Ovary (tissue), 9 donors: ENCODE measurements around the gene GPAM. TPM values are rescaled to one million over a fixed set of nuclear protein-coding genes. Genes with fewer than 3 reads are reported as not detected.

Source experiments
- DNase-seq, 5 donors: peaks; one replicate each; pipeline ENCODE4 v3.0.0-alpha.2; 2019 to 2020
- H3K27ac ChIP-seq, 2 donors: fragments of 200-600 bp; one replicate each; pipeline versions ENCODE4 v1.5.1 to v1.8.0; 2019 to 2022
- H3K27me3 ChIP-seq: fragments of 200-600 bp; one replicate; pipeline ENCODE4 v1.8.0; 2022
- H3K36me3 ChIP-seq: fragments of 200-600 bp; sonication (generic); one replicate; pipeline ENCODE4 v1.5.1; 2019
- H3K4me1 ChIP-seq: one replicate; pipeline ENCODE4 v1.8.1; 2013; ENCODE audit warnings: mild to moderate bottlenecking, moderate library complexity; ENCODE audit not compliant: insufficient read depth
- H3K4me3 ChIP-seq: fragments of 200-600 bp; sonication (generic); one replicate; pipeline ENCODE4 v1.5.1; 2017
- H3K9me3 ChIP-seq, 2 donors: fragments of 200-600 bp in 1 of 2; sonication (generic) in 1 of 2; one replicate each; pipeline versions ENCODE4 v1.5.1 to v1.8.1; 2013 to 2019; ENCODE audit warnings: mild to moderate bottlenecking in 1 of 2, moderate library complexity in 1 of 2
- EP300 ChIP-seq: sonication (generic); formaldehyde crosslinking; IDR thresholded peaks from one replicate; pipeline ENCODE4 v1.6.1; 2017; ENCODE audit warnings: antibody characterized with exemption
- POLR2A ChIP-seq: fragments of 450-650 bp; IDR thresholded peaks from one replicate; pipeline ENCODE4 v1.6.1; 2017; ENCODE audit warnings: antibody characterized with exemption, mild to moderate bottlenecking, moderate library complexity
- WGBS, 3 donors: extraction: QIAGEN DNeasy Blood & Tissue Kit in 1 of 3; methylation state at CpG; one replicate each; pipeline versions ENCODE4 v1.1.5 to v1.1.7; 2013 to 2017; 5-methylcytosine and 5-hydroxymethylcytosine counted together
- intact Hi-C, 4 donors: fragments of 100-400 bp; cut with DNase I; formaldehyde crosslinking; loops; one replicate each; pipeline versions ENCODE4 v1.11.0 to v1.15.1; 2022 to 2023
- polyA plus RNA-seq, 2 donors: library from polyadenylated mRNA; stranded (reverse); fragments of 200-250 nt in 1 of 2; fragments of 350-450 nt in 1 of 2; fragmentation: Illumina TruSeq in 1 of 2; extraction: RNeasy Lipid Tissue Mini Kit (QIAGEN cat#74804) in 1 of 2; gene quantifications; one replicate each; pipeline ENCODE4 v1.2.3, GENCODE V29; 2013 to 2014
- total RNA-seq, 7 donors: library from RNA; depleted of rRNA in 2 of 7; stranded (reverse); fragments of >200 nt in 2 of 7; fragmentation: NEBNext Ultra II Directional in 3 of 7; extraction: Animal tissue kit (Norgen Biotek cat#: 25700) in 3 of 7; gene quantifications; one replicate each; pipeline versions ENCODE4 v1.1.0 to v1.2.4, GENCODE V29; 2016 to 2023
- TF ChIP-seq, protein P1 (sequence below), 3 donors: fragments of 450-650 bp in 2 of 3; fragments of 200-600 bp in 1 of 3; IDR thresholded peaks; one replicate each; pipeline versions ENCODE4 v1.5.1 to v1.8.0; 2016 to 2022; ENCODE audit warnings: antibody characterized with exemption in 3 of 3, mild to moderate bottlenecking in 1 of 3
- donor health status: DM: no; HTN: no; CAD: no; lungs with moderate emphysema.
- donor health status: DM: no; HTN: no; CAD: no.
- donor health status: Bipolar disorder and iron deficiency.
- donor health status: DM: yes; HTN: yes; CAD: no.
- donor health status: DM: no; HTN: no; CAD: no.
- donor health status: DM: yes; HTN: yes; CAD: no.

Gene GPAM
- total and polyA plus RNA-seq, 9 donors = 3.3 to 22.1 (median 8.7) TPM

DNA sequence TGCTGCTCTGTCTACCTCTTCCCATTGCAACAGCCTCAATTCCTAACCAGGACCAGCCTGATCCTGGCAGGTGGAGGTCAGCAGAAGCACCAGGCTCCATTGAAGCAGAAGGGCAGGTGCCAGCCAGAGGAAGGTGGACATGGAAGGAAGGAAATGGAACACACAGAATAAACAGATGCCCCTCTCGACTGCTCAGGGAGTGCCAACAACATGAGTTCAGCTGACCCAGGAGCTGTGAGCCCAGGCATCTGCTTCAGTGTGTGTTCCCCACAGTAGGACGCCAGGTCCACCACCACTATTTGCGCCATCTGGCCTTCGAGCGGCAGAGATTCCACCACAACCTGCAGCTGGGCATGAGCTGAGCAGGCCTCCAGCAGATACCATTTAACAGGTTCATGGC, 56.7 kb downstream of the GPAM start:
- Histone ChIP-seq H3K27ac (no peak overlapping the region), H3K9me3 (no peaks in the 10 kb centered on the region), H3K27me3 (no peaks in the 10 kb centered on the region), H3K36me3 (no peaks in the 10 kb centered on the region), H3K4me3 (no peak overlapping the region), H3K4me1 (no peaks in the 10 kb centered on the region)
- TF ChIP-seq, protein P1, sequence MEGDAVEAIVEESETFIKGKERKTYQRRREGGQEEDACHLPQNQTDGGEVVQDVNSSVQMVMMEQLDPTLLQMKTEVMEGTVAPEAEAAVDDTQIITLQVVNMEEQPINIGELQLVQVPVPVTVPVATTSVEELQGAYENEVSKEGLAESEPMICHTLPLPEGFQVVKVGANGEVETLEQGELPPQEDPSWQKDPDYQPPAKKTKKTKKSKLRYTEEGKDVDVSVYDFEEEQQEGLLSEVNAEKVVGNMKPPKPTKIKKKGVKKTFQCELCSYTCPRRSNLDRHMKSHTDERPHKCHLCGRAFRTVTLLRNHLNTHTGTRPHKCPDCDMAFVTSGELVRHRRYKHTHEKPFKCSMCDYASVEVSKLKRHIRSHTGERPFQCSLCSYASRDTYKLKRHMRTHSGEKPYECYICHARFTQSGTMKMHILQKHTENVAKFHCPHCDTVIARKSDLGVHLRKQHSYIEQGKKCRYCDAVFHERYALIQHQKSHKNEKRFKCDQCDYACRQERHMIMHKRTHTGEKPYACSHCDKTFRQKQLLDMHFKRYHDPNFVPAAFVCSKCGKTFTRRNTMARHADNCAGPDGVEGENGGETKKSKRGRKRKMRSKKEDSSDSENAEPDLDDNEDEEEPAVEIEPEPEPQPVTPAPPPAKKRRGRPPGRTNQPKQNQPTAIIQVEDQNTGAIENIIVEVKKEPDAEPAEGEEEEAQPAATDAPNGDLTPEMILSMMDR (IDR thresholded peaks at IDR 0.05) = no peak
- 94 to 96% (median 95%) methylated on average over 5 of the region's 5 CpGs for WGBS, 3 donors
- intact Hi-C loops = no loop called here
- DNase-seq = no peak

DNA sequence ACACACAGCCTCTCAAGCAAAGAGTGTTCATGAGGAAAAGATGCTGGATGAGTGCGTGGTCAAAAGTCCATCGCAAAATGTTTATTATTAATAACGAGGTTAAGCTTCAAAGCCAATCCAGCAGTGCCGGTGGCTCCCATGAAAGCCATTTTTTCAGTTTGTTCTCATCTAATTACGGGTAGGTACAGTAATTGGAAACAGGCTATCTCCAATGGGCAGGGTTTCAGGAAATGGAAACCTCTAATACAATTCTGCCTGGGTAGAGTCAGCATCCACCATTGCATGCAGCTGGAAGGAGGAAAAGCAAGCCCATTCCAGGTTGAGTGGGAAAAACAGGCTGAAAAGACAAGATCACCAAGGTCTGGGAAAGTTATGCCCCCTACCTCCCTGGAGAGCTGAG, 57.4 kb downstream of the GPAM start:
- Histone ChIP-seq H3K4me1 (no peaks in the 10 kb centered on the region), H3K36me3 (no peaks in the 10 kb centered on the region), H3K27me3 (no peaks in the 10 kb centered on the region), H3K4me3 (no peak overlapping the region), H3K9me3 (no peaks in the 10 kb centered on the region), H3K27ac (no peak overlapping the region)
- intact Hi-C loops = no loop called here
- TF ChIP-seq EP300 = no peak
- TF ChIP-seq, protein P1 (IDR thresholded peaks at IDR 0.05) = no peak
- TF ChIP-seq POLR2A = no peak
- 64 to 83% (median 74%) methylated on average over 5 of the region's 5 CpGs for WGBS, 3 donors
- no peak for DNase-seq

DNA sequence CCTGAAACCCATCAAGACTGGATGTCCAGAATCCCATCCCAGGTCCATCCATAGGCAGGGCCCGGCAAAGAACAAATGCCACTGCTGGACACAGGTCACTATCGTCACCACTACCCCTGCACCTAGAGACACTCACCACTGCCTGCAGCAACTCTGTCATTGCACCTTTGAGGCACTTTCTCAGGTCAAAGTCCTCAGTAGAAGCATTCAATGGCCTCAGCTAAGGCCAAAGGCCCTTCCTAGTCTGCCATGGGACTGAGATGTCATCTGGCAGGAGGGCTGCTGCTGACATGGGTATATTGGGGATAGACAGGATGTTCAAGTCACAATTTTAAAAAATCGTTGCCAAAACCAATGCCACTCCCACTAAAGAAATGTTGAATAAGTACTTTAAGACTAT, 58.7 kb downstream of the GPAM start:
- H3K9me3 ChIP-seq = no peaks in the 10 kb centered on the region
- DNase-seq = no peak
- H3K27ac ChIP-seq = no peak overlapping the region
- H3K27me3 ChIP-seq = no peaks in the 10 kb centered on the region
- 84 to 90% (median 87%) methylated on average over 3 of the region's 3 CpGs for WGBS, 3 donors
- TF ChIP-seq POLR2A (no peak), EP300 (no peak)
- TF ChIP-seq, protein P1 (IDR thresholded peaks at IDR 0.05) = no peak
- H3K4me3 ChIP-seq = no peak overlapping the region
- H3K4me1 ChIP-seq = no peaks in the 10 kb centered on the region
- intact Hi-C loops = no loop called here
- no peaks in the 10 kb centered on the region for H3K36me3 ChIP-seq

DNA sequence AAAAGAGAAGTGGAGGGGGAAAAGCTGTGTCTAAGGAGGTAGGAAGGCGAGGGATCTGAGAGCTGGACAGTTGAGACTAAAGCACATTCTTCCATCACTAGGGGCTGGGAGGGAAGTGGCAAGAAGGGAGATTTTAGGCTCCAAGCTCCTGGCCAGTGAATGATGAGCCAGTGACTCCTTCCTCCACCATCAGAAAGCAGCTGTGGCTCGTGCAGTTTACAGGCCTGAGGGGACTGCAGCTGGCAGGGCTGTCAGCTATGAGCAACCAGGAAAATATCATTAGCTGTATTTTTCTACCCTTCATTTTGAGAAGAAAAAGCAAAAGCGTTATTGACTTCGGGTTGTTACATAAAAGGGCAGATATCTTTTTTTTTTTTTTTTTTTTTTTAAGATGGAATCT, 60.7 kb downstream of the GPAM start:
- Histone ChIP-seq H3K4me1 (no peaks in the 10 kb centered on the region), H3K4me3 (no peak overlapping the region), H3K9me3 (no peaks in the 10 kb centered on the region), H3K27me3 (no peaks in the 10 kb centered on the region), H3K27ac (no peak overlapping the region), H3K36me3 (no peaks in the 10 kb centered on the region)
- DNase-seq = no peak
- TF ChIP-seq POLR2A = no peak
- TF ChIP-seq, protein P1 (IDR thresholded peaks at IDR 0.05) = no peak
- no peak for TF ChIP-seq EP300
- WGBS, 3 donors = 55 to 63% (median 57%) methylated on average over 4 of the region's 4 CpGs
- intact Hi-C loops = no loop called here

DNA sequence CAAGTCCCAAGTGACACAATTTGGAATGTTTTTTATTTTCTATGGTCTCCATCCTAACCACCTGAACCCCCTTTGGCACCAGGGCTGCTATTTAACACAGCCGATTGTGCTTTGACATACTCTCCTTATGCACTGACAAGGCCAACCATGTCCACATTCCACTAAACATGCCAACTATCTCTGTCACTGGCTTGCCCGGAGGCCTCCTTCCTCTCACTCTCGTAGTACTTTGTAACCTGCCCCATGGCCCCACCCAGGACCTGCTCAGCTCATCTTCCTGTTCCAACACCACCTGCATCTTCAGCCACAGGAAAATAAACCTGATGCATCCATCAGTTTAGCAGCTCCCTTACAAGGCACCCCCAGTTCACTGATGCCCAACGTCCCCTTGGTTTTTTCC, 63.1 kb downstream of the GPAM start:
- Histone ChIP-seq H3K36me3 (no peaks in the 10 kb centered on the region), H3K27ac (no peak overlapping the region), H3K4me3 (no peak overlapping the region), H3K9me3 (no peaks in the 10 kb centered on the region), H3K27me3 (no peaks in the 10 kb centered on the region), H3K4me1 (no peaks in the 10 kb centered on the region)
- intact Hi-C loops = no loop called here
- 84 to 91% (median 90%) methylated on average over 4 of the region's 4 CpGs for WGBS, 3 donors
- no peak for TF ChIP-seq EP300
- TF ChIP-seq POLR2A = no peak
- TF ChIP-seq, protein P1 (IDR thresholded peaks at IDR 0.05) = no peak
- no peak for DNase-seq
